Uterus (tissue), 2 donors: ENCODE data around the gene HTT.

Experiments used
- POLR2A ChIP-seq, 2 donors: fragments of 450-650 bp; IDR thresholded peaks; one replicate each; pipeline ENCODE4 v1.6.1; 2016; ENCODE audit warnings: antibody characterized with exemption in 2 of 2, mild to moderate bottlenecking in 1 of 2, moderate library complexity in 1 of 2
- TF ChIP-seq, protein P1 (sequence below), 4 experiments: fragments of 200-600 bp in 2 of 4; fragments of 450-650 bp in 2 of 4; sonication (generic) in 2 of 4; IDR thresholded peaks; one replicate each; pipeline ENCODE4 v1.5.1; 2016 to 2019; ENCODE audit warnings: antibody characterized with exemption in 4 of 4, mild to moderate bottlenecking in 2 of 4, moderate library complexity in 1 of 4

DNA sequence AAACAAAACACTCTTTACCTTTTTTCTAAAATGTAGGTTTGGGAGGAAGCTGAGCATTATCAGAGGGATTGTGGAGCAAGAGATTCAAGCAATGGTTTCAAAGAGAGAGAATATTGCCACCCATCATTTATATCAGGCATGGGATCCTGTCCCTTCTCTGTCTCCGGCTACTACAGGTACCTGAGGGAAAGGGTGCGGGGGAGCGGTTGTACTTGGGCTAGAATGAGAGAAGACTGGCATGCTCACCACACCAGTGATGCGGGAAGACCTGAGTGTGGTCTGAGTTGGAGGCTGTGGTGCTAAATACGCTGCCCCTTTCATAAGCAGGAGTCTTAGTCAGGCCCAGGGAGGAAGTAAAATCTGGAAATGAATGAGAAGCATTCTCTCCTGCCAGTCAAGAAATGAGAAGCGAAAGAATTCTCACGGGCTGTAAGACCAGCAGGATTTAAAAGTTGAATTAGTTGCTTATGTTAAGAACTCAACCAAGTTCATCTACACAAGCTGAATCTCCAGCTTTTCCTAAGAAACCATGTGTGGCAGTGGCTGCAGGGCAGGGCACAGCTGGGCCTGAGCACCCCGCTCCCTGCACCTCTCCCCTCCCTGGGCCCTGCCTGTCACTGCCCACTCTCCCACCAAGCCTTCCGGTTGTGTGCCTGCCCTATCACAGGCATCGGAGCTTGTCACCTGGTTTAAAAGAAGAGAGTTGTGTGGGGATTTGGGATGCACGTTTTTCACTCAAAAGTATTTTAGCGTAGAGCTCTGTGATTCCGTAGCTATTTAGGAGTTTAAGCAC is 149.7 kb downstream of the HTT start:
- no peak for TF ChIP-seq POLR2A (IDR thresholded peaks at IDR 0.05)
- TF ChIP-seq, protein P1, sequence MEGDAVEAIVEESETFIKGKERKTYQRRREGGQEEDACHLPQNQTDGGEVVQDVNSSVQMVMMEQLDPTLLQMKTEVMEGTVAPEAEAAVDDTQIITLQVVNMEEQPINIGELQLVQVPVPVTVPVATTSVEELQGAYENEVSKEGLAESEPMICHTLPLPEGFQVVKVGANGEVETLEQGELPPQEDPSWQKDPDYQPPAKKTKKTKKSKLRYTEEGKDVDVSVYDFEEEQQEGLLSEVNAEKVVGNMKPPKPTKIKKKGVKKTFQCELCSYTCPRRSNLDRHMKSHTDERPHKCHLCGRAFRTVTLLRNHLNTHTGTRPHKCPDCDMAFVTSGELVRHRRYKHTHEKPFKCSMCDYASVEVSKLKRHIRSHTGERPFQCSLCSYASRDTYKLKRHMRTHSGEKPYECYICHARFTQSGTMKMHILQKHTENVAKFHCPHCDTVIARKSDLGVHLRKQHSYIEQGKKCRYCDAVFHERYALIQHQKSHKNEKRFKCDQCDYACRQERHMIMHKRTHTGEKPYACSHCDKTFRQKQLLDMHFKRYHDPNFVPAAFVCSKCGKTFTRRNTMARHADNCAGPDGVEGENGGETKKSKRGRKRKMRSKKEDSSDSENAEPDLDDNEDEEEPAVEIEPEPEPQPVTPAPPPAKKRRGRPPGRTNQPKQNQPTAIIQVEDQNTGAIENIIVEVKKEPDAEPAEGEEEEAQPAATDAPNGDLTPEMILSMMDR (IDR thresholded peaks at IDR 0.05): no peak
